ENCODE measurements around the gene CNTN3. TPM values are rescaled to one million over a fixed set of nuclear protein-coding genes. Genes with fewer than 3 reads are reported as not detected.

The CNTN3 gene
- total and polyA plus RNA-seq, 3 donors from 2014 or later, result 2.4 to 4.1 (median 3.7) TPM

DNA sequence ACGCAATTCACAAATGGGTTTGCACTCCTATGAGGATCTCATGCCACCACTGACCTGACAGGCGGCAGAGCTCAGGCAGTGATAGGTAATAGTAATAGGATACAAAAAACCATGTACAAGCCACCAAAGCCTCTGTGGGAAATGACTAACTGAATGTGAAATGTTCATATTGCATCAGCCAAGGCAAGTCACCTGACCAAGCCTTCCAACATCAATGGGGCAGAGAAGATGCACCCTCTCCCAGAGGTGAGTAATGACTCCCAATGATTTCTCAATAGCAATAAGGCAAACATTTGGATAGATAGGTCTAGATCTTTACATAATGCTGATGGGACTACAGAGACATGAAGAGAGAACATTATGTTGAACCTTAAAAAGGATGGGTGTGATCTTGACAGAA, 14.9 kb downstream of the CNTN3 start:
- H3K27ac ChIP-seq, result no peak overlapping the region
- no peaks in the 10 kb centered on the region for H3K4me1 ChIP-seq
- H3K27me3 ChIP-seq, result no peaks in the 10 kb centered on the region
- DNase-seq, result no peak
- no peaks in the 10 kb centered on the region for H3K36me3 ChIP-seq (ENCODE audit: low read depth, missing control alignments)
- whole genome bisulfite sequencing, 2 donors, result 96 to 100% methylated on average over 2 of the region's 2 CpGs
- no peak overlapping the region for H3K4me3 ChIP-seq
- TF ChIP-seq CTCF (IDR thresholded peaks at IDR 0.05), result no peak
- TF ChIP-seq POLR2A (IDR thresholded peaks at IDR 0.05), result no peak
- intact Hi-C loops (cut with DNase I; ENCODE audit: low total_unique reads), result no loop called here
- H3K9me3 ChIP-seq, result no peaks in the 10 kb centered on the region

- Histone ChIP-seq H3K27me3 (no peaks in the 10 kb centered on the region), H3K4me1 (no peaks in the 10 kb centered on the region), H3K27ac (no peak overlapping the region), H3K4me3 (no peak overlapping the region), H3K9me3 (no peaks in the 10 kb centered on the region), H3K36me3 (ENCODE audit: low read depth, missing control alignments) (no peaks in the 10 kb centered on the region)
- intact Hi-C loops (cut with DNase I; ENCODE audit: low total_unique reads), result no loop called here
- TF ChIP-seq CTCF (IDR thresholded peaks at IDR 0.05) (no peak), POLR2A (IDR thresholded peaks at IDR 0.05) (no peak)
- WGBS, 2 donors, result 86 to 90% methylated on average over 3 of the region's 3 CpGs
- DNase-seq, result no peak
Observed at GRCh38 chr3:74593152-74593551, 21.3 kb downstream of the CNTN3 start.

DNA sequence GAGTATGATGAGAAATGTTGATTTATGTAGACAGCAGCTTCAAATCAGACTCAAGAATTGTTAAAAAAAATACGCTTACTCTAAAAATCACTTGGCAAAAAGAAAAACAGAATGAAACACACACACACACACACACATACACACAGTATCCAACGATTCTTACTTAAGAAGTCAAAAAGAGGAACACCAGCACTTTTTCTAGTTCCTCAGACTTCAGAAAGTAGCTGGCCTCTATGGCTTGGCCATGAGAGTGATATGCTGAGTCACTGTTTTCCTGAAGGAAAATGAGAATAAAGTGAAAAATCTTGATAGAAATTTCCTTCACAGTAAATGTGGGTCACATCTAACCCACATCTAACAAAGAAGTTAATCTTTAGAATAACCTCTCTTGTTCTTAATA, 22.1 kb downstream of the CNTN3 start:
- no peak for DNase-seq
- H3K27ac ChIP-seq, result no peak overlapping the region
- H3K27me3 ChIP-seq, result no peaks in the 10 kb centered on the region
- H3K36me3 ChIP-seq (ENCODE audit: low read depth, missing control alignments), result no peaks in the 10 kb centered on the region
- H3K4me3 ChIP-seq, result no peak overlapping the region
- H3K4me1 ChIP-seq, result no peaks in the 10 kb centered on the region
- intact Hi-C loops (cut with DNase I; ENCODE audit: low total_unique reads), result no loop called here
- H3K9me3 ChIP-seq, result no peaks in the 10 kb centered on the region
- WGBS, 2 donors, result 58 to 73% methylated on average over 2 of the region's 2 CpGs
- TF ChIP-seq POLR2A (IDR thresholded peaks at IDR 0.05) (no peak), CTCF (IDR thresholded peaks at IDR 0.05) (no peak)

DNA sequence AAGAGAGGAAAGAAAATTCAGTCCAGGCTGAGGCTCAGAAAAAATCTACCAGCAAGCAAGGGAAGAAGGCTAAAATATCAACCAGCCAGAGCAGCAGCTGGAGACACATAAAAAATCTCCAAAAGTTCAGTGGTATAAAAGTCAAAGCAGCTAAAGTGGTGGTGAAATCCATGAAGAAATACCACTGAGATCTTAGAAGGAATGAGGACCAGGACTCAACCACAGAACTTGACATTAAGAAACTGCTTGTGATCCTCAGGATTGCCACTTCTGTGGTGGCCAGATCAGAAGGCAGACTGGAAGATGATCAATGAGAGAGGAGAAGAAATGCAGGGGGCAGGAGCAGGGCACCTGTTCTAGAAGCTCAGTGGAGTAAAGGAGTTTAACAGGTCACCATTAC, 22.5 kb downstream of the CNTN3 start:
- no peak for TF ChIP-seq CTCF (IDR thresholded peaks at IDR 0.05)
- no peak for TF ChIP-seq POLR2A (IDR thresholded peaks at IDR 0.05)
- no peak overlapping the region for H3K4me3 ChIP-seq
- intact Hi-C loops (cut with DNase I; ENCODE audit: low total_unique reads), result no loop called here
- H3K36me3 ChIP-seq (ENCODE audit: low read depth, missing control alignments), result no peaks in the 10 kb centered on the region
- no peaks in the 10 kb centered on the region for H3K4me1 ChIP-seq
- H3K27ac ChIP-seq, result no peak overlapping the region
- H3K27me3 ChIP-seq, result no peaks in the 10 kb centered on the region
- no peaks in the 10 kb centered on the region for H3K9me3 ChIP-seq
- no peak for DNase-seq

GRCh38 chr3:74591342-74591741, 23.1 kb downstream of the CNTN3 start:
- no peaks in the 10 kb centered on the region for H3K9me3 ChIP-seq
- no peak for TF ChIP-seq POLR2A (IDR thresholded peaks at IDR 0.05)
- no peak for TF ChIP-seq CTCF (IDR thresholded peaks at IDR 0.05)
- H3K4me3 ChIP-seq, result no peak overlapping the region
- H3K27ac ChIP-seq, result no peak overlapping the region
- intact Hi-C loops (cut with DNase I; ENCODE audit: low total_unique reads), result no loop called here
- DNase-seq, result no peak
- H3K4me1 ChIP-seq, result no peaks in the 10 kb centered on the region
- WGBS, 2 donors, result 76 to 81% methylated on average over 2 of the region's 2 CpGs
- no peaks in the 10 kb centered on the region for H3K27me3 ChIP-seq
- H3K36me3 ChIP-seq (ENCODE audit: low read depth, missing control alignments), result no peaks in the 10 kb centered on the region

Measured in testis (tissue), 3 donors.